ENCODE results near the gene GPATCH1. TPM values are rescaled to one million over a fixed set of nuclear protein-coding genes. Genes with fewer than 3 reads are reported as not detected.

GPATCH1 gene
- total and polyA plus RNA-seq, 2 of the 13 experiments (the other 11 are each of a cell fraction or from before 2014, with no cell fraction given) = 6.8 to 6.9 TPM

- TF ChIP-seq SRF (IDR thresholded peaks at IDR 0.05; ENCODE audit: low read depth, low read length) (no peak), MAZ (IDR thresholded peaks at IDR 0.05; ENCODE audit: borderline replicate concordance, low read depth, low read length) (peak; percentile 71), MAZ (CRISPR knock-in tag; IDR thresholded peaks at IDR 0.05; ENCODE audit: low read depth) (peak; percentile 94), HNRNPK (IDR thresholded peaks at IDR 0.05; ENCODE audit: low read depth, low read length, poor library complexity, severe bottlenecking) (no peak), ONECUT2 (CRISPR knock-in tag; IDR thresholded peaks at IDR 0.05) (no peak), ZXDC (CRISPR knock-in tag; IDR thresholded peaks at IDR 0.05) (no peak), ZFP36L1 (CRISPR knock-in tag; IDR thresholded peaks at IDR 0.05) (no peak; the same call in 1 of the 2 replicates), ZNF597 (CRISPR knock-in tag; IDR thresholded peaks at IDR 0.05) (no peak), ZNF432 (CRISPR knock-in tag; IDR thresholded peaks at IDR 0.05; ENCODE audit: borderline replicate concordance) (no peak), ZNF124 (CRISPR knock-in tag; IDR thresholded peaks at IDR 0.05) (peak; percentile 75; the same call in 1 of the 2 replicates), ZNF639 (CRISPR knock-in tag; conservative IDR thresholded peaks at IDR 0.05) (peak; percentile 70; the same call in 1 of the 2 replicates), ZNF567 (CRISPR knock-in tag; IDR thresholded peaks at IDR 0.05; ENCODE audit: borderline replicate concordance) (0 out of 2 replicates have a peak, but pooled peaks have one; percentile 71), ZNF674 (CRISPR knock-in tag; IDR thresholded peaks at IDR 0.05; ENCODE audit: low read depth) (no peak), ZNF256 (CRISPR knock-in tag; conservative IDR thresholded peaks at IDR 0.05) (no peak), ZNF614 (CRISPR knock-in tag; IDR thresholded peaks at IDR 0.05; ENCODE audit: borderline replicate concordance) (no peak; the same call in 1 of the 2 replicates), MIXL1 (CRISPR knock-in tag; IDR thresholded peaks at IDR 0.05) (no peak), GLMP (CRISPR knock-in tag; IDR thresholded peaks at IDR 0.05; ENCODE audit: borderline replicate concordance) (no peak), ZBTB34 (CRISPR knock-in tag; IDR thresholded peaks at IDR 0.05) (peak; percentile 72), FOXJ3 (CRISPR knock-in tag; IDR thresholded peaks at IDR 0.05; ENCODE audit: borderline replicate concordance) (no peak), CHCHD3 (CRISPR knock-in tag; IDR thresholded peaks at IDR 0.05) (no peak), CCDC6 (CRISPR knock-in tag; IDR thresholded peaks at IDR 0.05) (no peak)
Measured at GRCh38 chr19:33080761-33081681, at the start of gene GPATCH1 (continued).
